ENCODE measurements around the gene NELFB.

DNA sequence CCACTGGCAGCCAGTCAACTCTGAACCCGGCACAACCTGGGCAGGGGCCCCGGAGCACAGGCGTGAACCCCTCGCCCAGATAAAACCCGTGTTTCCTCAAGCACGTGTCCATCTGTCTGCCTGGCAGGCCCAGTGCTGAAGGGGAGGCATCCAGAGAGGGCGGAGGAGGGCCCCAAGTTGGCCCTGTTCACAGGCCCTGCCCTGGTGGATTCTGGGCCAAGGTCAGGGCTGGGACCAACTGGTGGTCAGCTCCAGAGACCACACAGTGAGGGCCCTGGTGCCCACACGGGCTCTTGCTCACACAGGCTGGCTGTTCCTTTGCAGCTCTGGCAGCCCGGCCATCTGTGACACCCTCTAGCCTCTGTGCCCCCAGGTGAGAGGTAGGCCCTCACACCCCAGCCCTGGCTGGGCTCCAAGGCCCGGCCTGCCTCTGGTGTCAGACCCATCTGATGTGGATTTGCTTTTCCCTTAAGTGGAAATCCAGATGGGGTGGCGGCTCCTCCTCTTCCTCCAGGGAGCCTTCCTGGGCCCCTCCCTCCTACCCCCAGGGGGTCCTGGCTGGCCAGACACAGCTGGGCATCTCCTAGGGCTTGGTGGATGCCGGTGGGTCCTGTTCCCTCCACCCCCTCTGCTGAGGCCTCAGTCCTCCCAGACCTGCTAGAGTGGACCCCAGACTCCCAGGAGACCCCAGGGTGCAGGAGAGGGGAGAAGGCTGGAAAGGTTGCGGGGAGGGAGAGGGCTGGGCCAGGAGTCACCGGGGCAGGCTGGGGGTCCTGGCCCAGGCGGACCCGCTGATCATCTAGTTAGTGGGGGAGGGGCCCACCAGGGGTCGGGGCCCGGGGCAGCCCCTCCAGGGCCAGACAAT is 4.6 kb upstream of the NELFB start:
- TF ChIP-seq SRSF9 (IDR thresholded peaks at IDR 0.05; ENCODE audit: borderline replicate concordance, low read depth, low read length): no peak
- TF ChIP-seq RUNX1 (IDR thresholded peaks at IDR 0.05; ENCODE audit: low read depth): no peak
- TF ChIP-seq RAD21 (CRISPR knock-in tag; conservative IDR thresholded peaks at IDR 0.05 in 1 of 2, IDR thresholded peaks at IDR 0.05 in 1 of 2): no peak
- TF ChIP-seq ZNF274 (IDR thresholded peaks at IDR 0.05; ENCODE audit: borderline replicate concordance, low read depth, low read length): no peak
- no peak for TF ChIP-seq FOXP1 (CRISPR knock-in tag; IDR thresholded peaks at IDR 0.05)
- no peak for TF ChIP-seq POU5F1 (IDR thresholded peaks at IDR 0.05; ENCODE audit: borderline replicate concordance, low read depth, low read length, partially characterized antibody)
- TF ChIP-seq CBX8 (IDR thresholded peaks at IDR 0.05; ENCODE audit: borderline replicate concordance, extremely low read depth, low read depth, low read length, poor library complexity, severe bottlenecking): no peak
- no peak for TF ChIP-seq EZH2 (IDR thresholded peaks at IDR 0.05; ENCODE audit: borderline replicate concordance, low read depth, low read length)
- TF ChIP-seq, protein P1, sequence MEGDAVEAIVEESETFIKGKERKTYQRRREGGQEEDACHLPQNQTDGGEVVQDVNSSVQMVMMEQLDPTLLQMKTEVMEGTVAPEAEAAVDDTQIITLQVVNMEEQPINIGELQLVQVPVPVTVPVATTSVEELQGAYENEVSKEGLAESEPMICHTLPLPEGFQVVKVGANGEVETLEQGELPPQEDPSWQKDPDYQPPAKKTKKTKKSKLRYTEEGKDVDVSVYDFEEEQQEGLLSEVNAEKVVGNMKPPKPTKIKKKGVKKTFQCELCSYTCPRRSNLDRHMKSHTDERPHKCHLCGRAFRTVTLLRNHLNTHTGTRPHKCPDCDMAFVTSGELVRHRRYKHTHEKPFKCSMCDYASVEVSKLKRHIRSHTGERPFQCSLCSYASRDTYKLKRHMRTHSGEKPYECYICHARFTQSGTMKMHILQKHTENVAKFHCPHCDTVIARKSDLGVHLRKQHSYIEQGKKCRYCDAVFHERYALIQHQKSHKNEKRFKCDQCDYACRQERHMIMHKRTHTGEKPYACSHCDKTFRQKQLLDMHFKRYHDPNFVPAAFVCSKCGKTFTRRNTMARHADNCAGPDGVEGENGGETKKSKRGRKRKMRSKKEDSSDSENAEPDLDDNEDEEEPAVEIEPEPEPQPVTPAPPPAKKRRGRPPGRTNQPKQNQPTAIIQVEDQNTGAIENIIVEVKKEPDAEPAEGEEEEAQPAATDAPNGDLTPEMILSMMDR (IDR thresholded peaks at IDR 0.05 in 2 of 3, conservative IDR thresholded peaks at IDR 0.05 in 1 of 3; ENCODE audit: insufficient read depth in 2 of 3, low read depth in 1 of 3, low read length in 3 of 3): no peak
- TF ChIP-seq KAT7 (CRISPR knock-in tag; IDR thresholded peaks at IDR 0.05; ENCODE audit: borderline replicate concordance): no peak
- TF ChIP-seq CREM (IDR thresholded peaks at IDR 0.05; ENCODE audit: low read depth): no peak
- TF ChIP-seq EP300 (IDR thresholded peaks at IDR 0.05; ENCODE audit: low read length): no peak
- TF ChIP-seq, protein P2, sequence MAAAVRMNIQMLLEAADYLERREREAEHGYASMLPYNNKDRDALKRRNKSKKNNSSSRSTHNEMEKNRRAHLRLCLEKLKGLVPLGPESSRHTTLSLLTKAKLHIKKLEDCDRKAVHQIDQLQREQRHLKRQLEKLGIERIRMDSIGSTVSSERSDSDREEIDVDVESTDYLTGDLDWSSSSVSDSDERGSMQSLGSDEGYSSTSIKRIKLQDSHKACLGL (CRISPR knock-in tag; IDR thresholded peaks at IDR 0.05; ENCODE audit: borderline replicate concordance, poor library complexity, severe bottlenecking): no peak
